ENCODE results near the gene CASP4. TPM values are rescaled to one million over a fixed set of nuclear protein-coding genes. Genes with fewer than 3 reads are reported as not detected.
"Not testable (repeated sequence)": the region's sequence is repeated elsewhere in the genome, so short reads cannot be mapped to it uniquely, and the experiment has no call there.

CASP4 gene
- total RNA-seq, 1 experiment from 2014 or later: 42.0 TPM

GRCh38 chr11:104944076-104944475 is 24.3 kb downstream of the CASP4 start:
- H3K27ac Mint-ChIP-seq (ENCODE audit: unreplicated experiment): no peak overlapping the region
- no peak for DNase-seq
- Histone ChIP-seq H3K36me3 (ENCODE audit: control insufficient read depth, insufficient read depth, low read length) (no peaks in the 10 kb centered on the region), H3K9me3 (no peaks in the 10 kb centered on the region), H3K27me3 (replicated peaks; ENCODE audit: control insufficient read depth, insufficient read depth, low read length) (no peaks in the 10 kb centered on the region), H3K4me1 (no peaks in the 10 kb centered on the region), H3K4me3 (ENCODE audit: low read depth, low read length) (no peak overlapping the region)
- peaks cover 6% of the 10 kb centered on the region for H3K4me1 Mint-ChIP-seq (ENCODE audit: low read depth, unreplicated experiment)
- TF ChIP-seq, protein P1, sequence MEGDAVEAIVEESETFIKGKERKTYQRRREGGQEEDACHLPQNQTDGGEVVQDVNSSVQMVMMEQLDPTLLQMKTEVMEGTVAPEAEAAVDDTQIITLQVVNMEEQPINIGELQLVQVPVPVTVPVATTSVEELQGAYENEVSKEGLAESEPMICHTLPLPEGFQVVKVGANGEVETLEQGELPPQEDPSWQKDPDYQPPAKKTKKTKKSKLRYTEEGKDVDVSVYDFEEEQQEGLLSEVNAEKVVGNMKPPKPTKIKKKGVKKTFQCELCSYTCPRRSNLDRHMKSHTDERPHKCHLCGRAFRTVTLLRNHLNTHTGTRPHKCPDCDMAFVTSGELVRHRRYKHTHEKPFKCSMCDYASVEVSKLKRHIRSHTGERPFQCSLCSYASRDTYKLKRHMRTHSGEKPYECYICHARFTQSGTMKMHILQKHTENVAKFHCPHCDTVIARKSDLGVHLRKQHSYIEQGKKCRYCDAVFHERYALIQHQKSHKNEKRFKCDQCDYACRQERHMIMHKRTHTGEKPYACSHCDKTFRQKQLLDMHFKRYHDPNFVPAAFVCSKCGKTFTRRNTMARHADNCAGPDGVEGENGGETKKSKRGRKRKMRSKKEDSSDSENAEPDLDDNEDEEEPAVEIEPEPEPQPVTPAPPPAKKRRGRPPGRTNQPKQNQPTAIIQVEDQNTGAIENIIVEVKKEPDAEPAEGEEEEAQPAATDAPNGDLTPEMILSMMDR (IDR thresholded peaks at IDR 0.05; ENCODE audit: insufficient read depth in 1 of 2, low read depth in 1 of 2, low read length in 1 of 2, severe bottlenecking in 1 of 2, unreplicated experiment in 1 of 2): no peak
- no peaks in the 10 kb centered on the region for H3K27me3 Mint-ChIP-seq (ENCODE audit: insufficient read depth, unreplicated experiment)
- no peaks in the 10 kb centered on the region for H3K9me3 Mint-ChIP-seq (ENCODE audit: unreplicated experiment)
- H3K36me3 Mint-ChIP-seq (ENCODE audit: insufficient read depth, unreplicated experiment): peaks cover 13% of the 10 kb centered on the region
- intact Hi-C loops (cut with micrococcal nuclease; ENCODE audit: unreplicated experiment): loop anchor here (10.0 kb wide), 1 partner anchor 339 kb away; no protein-coding TSS in a partner anchor
- POLR2A ChIA-PET: no interaction called here
- H3K4me3 Mint-ChIP-seq (ENCODE audit: unreplicated experiment): no peak overlapping the region
- BruUV-seq (replicated peaks): no TSS peak
- CTCF ChIA-PET: no interaction called here

GRCh38 chr11:104943561-104943960 is 24.8 kb downstream of the CASP4 start:
- Mint-ChIP-seq H3K9me3 (ENCODE audit: unreplicated experiment) (no peaks in the 10 kb centered on the region), H3K4me3 (ENCODE audit: unreplicated experiment) (no peak overlapping the region), H3K4me1 (ENCODE audit: low read depth, unreplicated experiment) (peaks cover 6% of the 10 kb centered on the region), H3K36me3 (ENCODE audit: insufficient read depth, unreplicated experiment) (peaks cover 9% of the 10 kb centered on the region), H3K27ac (ENCODE audit: unreplicated experiment) (no peak overlapping the region), H3K27me3 (ENCODE audit: insufficient read depth, unreplicated experiment) (no peaks in the 10 kb centered on the region)
- DNase-seq: no peak
- POLR2A ChIA-PET: no interaction called here
- no TSS peak for BruUV-seq (replicated peaks)
- Histone ChIP-seq H3K9me3 (no peaks in the 10 kb centered on the region), H3K4me3 (ENCODE audit: low read depth, low read length) (no peak overlapping the region), H3K4me1 (no peaks in the 10 kb centered on the region), H3K27me3 (replicated peaks; ENCODE audit: control insufficient read depth, insufficient read depth, low read length) (no peaks in the 10 kb centered on the region), H3K36me3 (ENCODE audit: control insufficient read depth, insufficient read depth, low read length) (no peaks in the 10 kb centered on the region)
- CTCF ChIA-PET: no interaction called here
- TF ChIP-seq, protein P1 (IDR thresholded peaks at IDR 0.05; ENCODE audit: insufficient read depth in 1 of 2, low read depth in 1 of 2, low read length in 1 of 2, severe bottlenecking in 1 of 2, unreplicated experiment in 1 of 2): no peak
- intact Hi-C loops (cut with micrococcal nuclease; ENCODE audit: unreplicated experiment): loop anchor here (10.0 kb wide), 1 partner anchor 339 kb away; no protein-coding TSS in a partner anchor

DNA sequence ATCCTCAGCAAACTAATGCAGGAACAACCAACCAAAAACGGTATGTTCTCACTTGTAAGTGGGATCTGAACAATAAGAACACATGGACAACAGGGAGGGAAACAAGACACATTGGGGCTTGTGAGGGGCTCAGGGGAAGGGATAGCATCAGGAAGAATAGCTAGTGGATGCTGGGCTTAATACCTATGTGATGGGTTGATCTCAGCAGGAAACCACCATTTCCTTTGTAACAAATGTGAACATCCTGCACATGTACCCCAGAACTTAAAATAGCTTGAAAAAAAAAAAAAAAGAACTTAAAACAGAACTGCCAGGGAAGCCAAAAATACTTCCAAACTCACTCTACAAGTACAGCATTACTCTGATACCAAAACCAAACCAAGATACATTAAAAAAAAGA is 33.8 kb downstream of the CASP4 start:
- Histone ChIP-seq H3K36me3 (ENCODE audit: control insufficient read depth, insufficient read depth, low read length) (no peaks in the 10 kb centered on the region), H3K27me3 (replicated peaks; ENCODE audit: control insufficient read depth, insufficient read depth, low read length) (no peaks in the 10 kb centered on the region), H3K4me1 (no peaks in the 10 kb centered on the region), H3K4me3 (ENCODE audit: low read depth, low read length) (no peak overlapping the region), H3K9me3 (no peaks in the 10 kb centered on the region)
- intact Hi-C loops (cut with micrococcal nuclease; ENCODE audit: unreplicated experiment): no loop called here
- Mint-ChIP-seq H3K36me3 (ENCODE audit: insufficient read depth, unreplicated experiment) (no peaks in the 10 kb centered on the region), H3K4me3 (ENCODE audit: unreplicated experiment) (no peak overlapping the region), H3K27ac (ENCODE audit: unreplicated experiment) (no peak overlapping the region), H3K27me3 (ENCODE audit: insufficient read depth, unreplicated experiment) (no peaks in the 10 kb centered on the region), H3K4me1 (ENCODE audit: low read depth, unreplicated experiment) (no peaks in the 10 kb centered on the region), H3K9me3 (ENCODE audit: unreplicated experiment) (peaks cover 12% of the 10 kb centered on the region)
- no peak for DNase-seq
- CTCF ChIA-PET: no interaction called here
- TF ChIP-seq, protein P1 (IDR thresholded peaks at IDR 0.05; ENCODE audit: insufficient read depth in 1 of 2, low read depth in 1 of 2, low read length in 1 of 2, severe bottlenecking in 1 of 2, unreplicated experiment in 1 of 2): no peak
- no TSS peak for BruUV-seq (replicated peaks)
- POLR2A ChIA-PET: no interaction called here

GRCh38 chr11:104934073-104934472 is 34.3 kb downstream of the CASP4 start:
- H3K4me1 Mint-ChIP-seq (ENCODE audit: low read depth, unreplicated experiment); BruUV-seq (replicated peaks); H3K9me3 ChIP-seq; H3K36me3 Mint-ChIP-seq (ENCODE audit: insufficient read depth, unreplicated experiment); CTCF ChIA-PET; intact Hi-C loops (cut with micrococcal nuclease; ENCODE audit: unreplicated experiment); H3K4me3 Mint-ChIP-seq (ENCODE audit: unreplicated experiment); H3K27me3 Mint-ChIP-seq (ENCODE audit: insufficient read depth, unreplicated experiment); H3K4me1 ChIP-seq; H3K27ac Mint-ChIP-seq (ENCODE audit: unreplicated experiment); POLR2A ChIA-PET; H3K4me3 ChIP-seq (ENCODE audit: low read depth, low read length); H3K27me3 ChIP-seq (replicated peaks; ENCODE audit: control insufficient read depth, insufficient read depth, low read length); H3K36me3 ChIP-seq (ENCODE audit: control insufficient read depth, insufficient read depth, low read length); DNase-seq: not testable (repeated sequence)
- peaks cover 17% of the 10 kb centered on the region for H3K9me3 Mint-ChIP-seq (ENCODE audit: unreplicated experiment)

All from Caco-2 (cell line).